ENCODE results near the gene TOB1. TPM values are rescaled to one million over a fixed set of nuclear protein-coding genes. Genes with fewer than 3 reads are reported as not detected.
A peak's percentile ranks its signal among the peaks of the same experiment; 100 is the strongest.

Gene TOB1
- total RNA-seq, 2 experiments from 2014 or later, result 15.2 to 26.4 TPM

DNA sequence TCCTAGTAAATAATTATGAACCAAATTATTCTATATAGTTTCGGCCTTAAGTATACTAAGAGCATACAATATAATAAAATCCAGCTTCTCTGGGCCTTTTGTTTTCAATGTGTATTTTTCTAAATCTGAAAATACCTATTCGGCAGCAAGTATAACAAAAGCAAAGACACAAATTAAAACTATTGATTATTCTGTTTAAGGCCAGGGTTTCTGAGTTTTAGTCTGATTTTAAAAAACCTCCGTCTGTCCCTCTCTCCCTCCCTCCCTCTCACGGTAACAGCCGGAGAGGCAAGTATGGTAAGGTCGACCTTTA lies 1.5 kb downstream of the TOB1 start:
- Histone ChIP-seq H3K4me2 (ENCODE audit: low read length) (peak overlapping the region; percentile 76), H3K9me3 (ENCODE audit: low read length) (no peaks in the 10 kb centered on the region), H2AFZ (ENCODE audit: low read length) (peak overlapping the region; percentile 33; the same call in 1 of the 2 replicates), H3K4me1 (ENCODE audit: insufficient read depth, low read length, poor library complexity, severe bottlenecking) (peaks cover 16% of the 10 kb centered on the region), H3K27ac (ENCODE audit: low read depth, low read length, poor library complexity, severe bottlenecking) (peak overlapping the region; percentile 93), H3K9me2 (ENCODE audit: insufficient read depth, low read length) (no peaks in the 10 kb centered on the region), H3K79me2 (ENCODE audit: insufficient read depth, low read depth, low read length) (peaks cover 37% of the 10 kb centered on the region; the same call in 1 of the 2 replicates), H3K4me3 (ENCODE audit: low read depth, low read length, poor library complexity, severe bottlenecking) (peak overlapping the region; percentile 72), H3K36me3 (ENCODE audit: insufficient read depth, low read length) (peaks cover 20% of the 10 kb centered on the region), H4K20me1 (ENCODE audit: insufficient read depth, low read length) (peaks cover 11% of the 10 kb centered on the region; the same call in 1 of the 2 replicates)
- ChIA-PET CTCF (ENCODE audit: unreplicated experiment) (no interaction called here), POLR2A (interaction anchor here (1.7 to 5.5 kb wide), 3 partner anchors 9 to 66 kb away, joined by 4 to 23 read pairs (median 11); no protein-coding TSS in a partner anchor)
- no TSS peak for BruUV-seq (replicated peaks)
- no peak for DNase-seq (ENCODE audit: low spot score)
- TF ChIP-seq, protein P1, sequence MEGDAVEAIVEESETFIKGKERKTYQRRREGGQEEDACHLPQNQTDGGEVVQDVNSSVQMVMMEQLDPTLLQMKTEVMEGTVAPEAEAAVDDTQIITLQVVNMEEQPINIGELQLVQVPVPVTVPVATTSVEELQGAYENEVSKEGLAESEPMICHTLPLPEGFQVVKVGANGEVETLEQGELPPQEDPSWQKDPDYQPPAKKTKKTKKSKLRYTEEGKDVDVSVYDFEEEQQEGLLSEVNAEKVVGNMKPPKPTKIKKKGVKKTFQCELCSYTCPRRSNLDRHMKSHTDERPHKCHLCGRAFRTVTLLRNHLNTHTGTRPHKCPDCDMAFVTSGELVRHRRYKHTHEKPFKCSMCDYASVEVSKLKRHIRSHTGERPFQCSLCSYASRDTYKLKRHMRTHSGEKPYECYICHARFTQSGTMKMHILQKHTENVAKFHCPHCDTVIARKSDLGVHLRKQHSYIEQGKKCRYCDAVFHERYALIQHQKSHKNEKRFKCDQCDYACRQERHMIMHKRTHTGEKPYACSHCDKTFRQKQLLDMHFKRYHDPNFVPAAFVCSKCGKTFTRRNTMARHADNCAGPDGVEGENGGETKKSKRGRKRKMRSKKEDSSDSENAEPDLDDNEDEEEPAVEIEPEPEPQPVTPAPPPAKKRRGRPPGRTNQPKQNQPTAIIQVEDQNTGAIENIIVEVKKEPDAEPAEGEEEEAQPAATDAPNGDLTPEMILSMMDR (conservative IDR thresholded peaks at IDR 0.05; ENCODE audit: low read length), result no peak
- TF ChIP-seq EZH2phosphoT487 (IDR thresholded peaks at IDR 0.05; ENCODE audit: borderline replicate concordance, low read depth, low read length), result no peak
- intact Hi-C loops (cut with micrococcal nuclease; ENCODE audit: unreplicated experiment), result loop anchor here (5.0 to 10.0 kb wide), 4 partner anchors 157 to 398 kb away; partner anchors contain the start of genes ANKRD40, MBTD1, SPAG9 and UTP18

DNA sequence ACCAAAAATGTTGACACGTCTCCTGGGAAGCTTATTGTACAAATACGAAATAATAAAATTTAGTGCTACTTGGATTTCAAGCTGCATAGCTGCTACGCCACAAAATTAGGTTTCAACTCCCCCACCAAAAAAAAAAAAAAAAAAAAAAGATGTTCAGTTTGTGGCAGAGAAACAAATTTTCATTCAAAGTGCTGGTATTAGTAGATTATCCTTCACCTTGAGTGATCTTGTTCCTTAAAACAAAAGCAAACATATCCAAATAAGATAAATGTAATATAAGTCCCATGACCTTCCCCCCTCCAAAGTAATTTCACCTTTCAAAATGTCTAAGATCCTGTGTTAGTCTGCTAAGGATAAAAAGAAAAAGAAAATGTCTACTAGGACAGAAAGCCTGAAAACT lies 2.2 kb downstream of the TOB1 start:
- intact Hi-C loops (cut with micrococcal nuclease; ENCODE audit: unreplicated experiment), result loop anchor here (1.0 to 10.0 kb wide), 2 partner anchors 86 to 371 kb away; no protein-coding TSS in a partner anchor
- Histone ChIP-seq H2AFZ (ENCODE audit: low read length) (no peak overlapping the region), H3K4me2 (ENCODE audit: low read length) (peak overlapping the region; percentile 76), H3K9me3 (ENCODE audit: low read length) (no peaks in the 10 kb centered on the region), H3K27ac (ENCODE audit: low read depth, low read length, poor library complexity, severe bottlenecking) (no peak overlapping the region), H4K20me1 (ENCODE audit: insufficient read depth, low read length) (peaks cover 11% of the 10 kb centered on the region; the same call in 1 of the 2 replicates), H3K36me3 (ENCODE audit: insufficient read depth, low read length) (peaks cover 20% of the 10 kb centered on the region), H3K9me2 (ENCODE audit: insufficient read depth, low read length) (no peaks in the 10 kb centered on the region), H3K79me2 (ENCODE audit: insufficient read depth, low read depth, low read length) (peaks cover 37% of the 10 kb centered on the region; the same call in 1 of the 2 replicates), H3K4me1 (ENCODE audit: insufficient read depth, low read length, poor library complexity, severe bottlenecking) (peaks cover 16% of the 10 kb centered on the region), H3K4me3 (ENCODE audit: low read depth, low read length, poor library complexity, severe bottlenecking) (peak overlapping the region; percentile 72)
- no peak for DNase-seq (ENCODE audit: low spot score)
- CTCF ChIA-PET (ENCODE audit: unreplicated experiment), result interaction anchor here (1.0 kb wide), 1 partner anchor 86 kb away, joined by 3 read pairs; no protein-coding TSS in a partner anchor
- POLR2A ChIA-PET, result interaction anchor here (1.1 to 5.5 kb wide), 2 partner anchors 11 to 84 kb away, joined by 3 to 23 read pairs; no protein-coding TSS in a partner anchor
- no TSS peak for BruUV-seq (replicated peaks)
- TF ChIP-seq, protein P1 (conservative IDR thresholded peaks at IDR 0.05; ENCODE audit: low read length), result no peak

DNA sequence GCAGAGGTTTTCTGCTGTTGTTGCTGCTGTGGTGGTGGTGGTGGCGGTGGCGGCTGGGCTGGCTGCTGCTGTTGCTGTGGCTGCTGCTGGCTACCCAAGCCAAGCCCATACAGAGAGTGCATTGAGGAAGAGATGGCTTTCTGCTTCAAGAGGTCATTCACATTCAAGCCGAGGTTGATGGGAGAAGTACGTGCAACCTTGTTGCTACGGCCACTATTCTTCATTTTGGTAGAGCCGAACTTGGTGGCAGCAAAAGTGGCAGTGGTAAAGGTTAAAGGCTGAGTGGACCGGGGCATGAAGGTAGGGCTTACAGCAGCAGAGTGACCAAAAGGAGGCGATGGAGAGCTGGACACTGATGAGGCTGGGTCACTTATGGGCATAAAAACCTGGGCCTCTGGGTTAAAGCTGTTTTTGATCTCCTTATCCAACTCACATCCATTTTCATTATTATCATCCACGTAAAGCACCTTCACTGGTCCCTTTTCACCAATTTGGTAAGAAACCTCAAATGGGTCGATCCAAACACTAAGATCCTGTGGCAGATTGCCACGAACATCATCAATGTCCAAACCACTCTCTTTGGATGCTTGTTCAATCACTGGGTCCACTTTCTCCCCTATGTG lies 2.8 kb downstream of the TOB1 start:
- intact Hi-C loops (cut with micrococcal nuclease; ENCODE audit: unreplicated experiment), result loop anchor here (1.0 to 10.0 kb wide), 2 partner anchors 87 to 371 kb away; no protein-coding TSS in a partner anchor

More for the DNA sequence above, 2.8 kb downstream of the TOB1 start:
- ChIA-PET CTCF (ENCODE audit: unreplicated experiment) (interaction anchor here (1.0 kb wide), 2 partner anchors 80 to 86 kb away, joined by 3 read pairs; no protein-coding TSS in a partner anchor), POLR2A (interaction anchor here (1.1 to 5.5 kb wide), 2 partner anchors 10 to 84 kb away, joined by 3 to 23 read pairs; no protein-coding TSS in a partner anchor)
- peaks cover 20% of the 10 kb centered on the region for H3K36me3 ChIP-seq (ENCODE audit: insufficient read depth, low read length)
- no TSS peak for BruUV-seq (replicated peaks)
- H3K27ac ChIP-seq (ENCODE audit: low read depth, low read length, poor library complexity, severe bottlenecking), result no peak overlapping the region
- H2AFZ ChIP-seq (ENCODE audit: low read length), result no peak overlapping the region
- peak; percentile 41 for DNase-seq (ENCODE audit: low spot score)
- H3K79me2 ChIP-seq (ENCODE audit: insufficient read depth, low read depth, low read length), result peaks cover 34% of the 10 kb centered on the region; the same call in 1 of the 2 replicates
- no peaks in the 10 kb centered on the region for H3K9me3 ChIP-seq (ENCODE audit: low read length)
- H3K9me2 ChIP-seq (ENCODE audit: insufficient read depth, low read length), result no peaks in the 10 kb centered on the region
- TF ChIP-seq EZH2phosphoT487 (IDR thresholded peaks at IDR 0.05; ENCODE audit: borderline replicate concordance, low read depth, low read length), result no peak
- TF ChIP-seq, protein P1 (conservative IDR thresholded peaks at IDR 0.05; ENCODE audit: low read length), result peak; percentile 78
- H4K20me1 ChIP-seq (ENCODE audit: insufficient read depth, low read length), result peaks cover 11% of the 10 kb centered on the region; the same call in 1 of the 2 replicates
- no peak overlapping the region for H3K4me3 ChIP-seq (ENCODE audit: low read depth, low read length, poor library complexity, severe bottlenecking)
- H3K4me1 ChIP-seq (ENCODE audit: insufficient read depth, low read length, poor library complexity, severe bottlenecking), result peaks cover 13% of the 10 kb centered on the region
- H3K4me2 ChIP-seq (ENCODE audit: low read length), result peak overlapping the region; percentile 76; the same call in 1 of the 2 replicates
